Fibroblast of lung (primary cell): ENCODE measurements around the gene AHCYL1.

ENCODE experiments used
- CTCF ChIP-seq, 2 donors: IDR thresholded peaks in 1 of 2; conservative IDR thresholded peaks in 1 of 2; 1 replicate in 1 of 2; 2 replicates in 1 of 2; pipeline ENCODE4 v1.5.1; 2011 to 2012; ENCODE audit warnings: low read length in 2 of 2, control low read depth in 1 of 2, inconsistent platforms in 1 of 2, low read depth in 1 of 2, mild to moderate bottlenecking in 1 of 2
- EZH2 ChIP-seq: IDR thresholded peaks from 2 replicates; pipeline ENCODE4 v1.5.1; 2012; ENCODE audit warnings: low read length, control low read depth, mild to moderate bottlenecking; ENCODE audit errors: missing control alignments

- no peak for TF ChIP-seq EZH2
- TF ChIP-seq CTCF (conservative IDR thresholded peaks at IDR 0.05 in 1 of 2, IDR thresholded peaks at IDR 0.05 in 1 of 2; ENCODE audit: low read depth in 1 of 2, low read length in 2 of 2), result no peak
These were observed 82.9 kb downstream of the AHCYL1 start for GRCh38 chr1:110067479-110067892.
